Body of pancreas (tissue), 4 donors: ENCODE measurements around the gene XRRA1.

Source experiments
- CTCF ChIP-seq, 7 experiments: fragments of 450-650 bp in 4 of 7; fragments of 200-600 bp in 3 of 7; sonication (generic) in 3 of 7; IDR thresholded peaks; one replicate each; pipeline ENCODE4 v1.5.1; 2016 to 2019; ENCODE audit warnings: antibody characterized with exemption in 7 of 7
- POLR2A ChIP-seq, 3 donors: fragments of 450-650 bp; IDR thresholded peaks; one replicate each; pipeline ENCODE4 v1.6.1; 2016; ENCODE audit warnings: antibody characterized with exemption in 3 of 3, mild to moderate bottlenecking in 2 of 3

GRCh38 chr11:74923125-74923524 lies 25.8 kb downstream of the XRRA1 start:
- TF ChIP-seq CTCF (IDR thresholded peaks at IDR 0.05) (no peak), POLR2A (IDR thresholded peaks at IDR 0.05) (no peak)
